Fibroblast of lung (primary cell): ENCODE measurements around the gene DLEU7. TPM values are rescaled to one million over a fixed set of nuclear protein-coding genes. Genes with fewer than 3 reads are reported as not detected.
A peak's percentile ranks its signal among the peaks of the same experiment; 100 is the strongest.

Source experiments
- DNase-seq, 2 donors: peaks; one replicate each; pipeline versions ENCODE4 v3.0.0 to v3.0.0-alpha.2; 2010; ENCODE audit warnings: low read depth in 2 of 2
- H2AFZ ChIP-seq: 2 replicates; pipeline ENCODE4 v1.5.1; 2012; ENCODE audit warnings: low read length, control low read depth, inconsistent platforms
- H3K27ac ChIP-seq: 2 replicates; pipeline ENCODE4 v1.5.1; 2011; ENCODE audit warnings: low read length, control low read depth; ENCODE audit not compliant: insufficient read depth
- H3K27me3 ChIP-seq: 2 replicates; pipeline ENCODE4 v1.5.1; 2011; ENCODE audit warnings: mild to moderate bottlenecking, low read length; ENCODE audit not compliant: control insufficient read depth, insufficient read depth
- H3K36me3 ChIP-seq: 2 replicates; pipeline ENCODE4 v1.5.1; 2011; ENCODE audit warnings: low read length; ENCODE audit not compliant: control insufficient read depth, insufficient read depth
- H3K4me1 ChIP-seq: 2 replicates; pipeline ENCODE4 v1.5.1; 2011; ENCODE audit warnings: low read length; ENCODE audit not compliant: control insufficient read depth, insufficient read depth; ENCODE audit errors: extremely low read depth
- H3K4me2 ChIP-seq: 2 replicates; pipeline ENCODE4 v1.5.1; 2011; ENCODE audit warnings: low read length, control low read depth; ENCODE audit not compliant: insufficient read depth; ENCODE audit errors: extremely low read depth
- H3K4me3 ChIP-seq, 4 experiments: fragments of 200-600 bp in 1 of 4; sonication (generic) in 1 of 4; replicated peaks in 1 of 4; 2 replicates each; pipeline ENCODE4 v1.5.1; 2011 to 2016; ENCODE audit warnings: low read length in 4 of 4, low read depth in 3 of 4, mild to moderate bottlenecking in 3 of 4, control low read depth in 2 of 4, inconsistent platforms in 1 of 4, mixed read lengths in 1 of 4; ENCODE audit not compliant: insufficient read depth in 1 of 4; ENCODE audit errors: control extremely low read depth in 1 of 4
- H3K79me2 ChIP-seq: 2 replicates; pipeline ENCODE4 v1.5.1; 2012; ENCODE audit warnings: mild to moderate bottlenecking, low read length, inconsistent platforms; ENCODE audit not compliant: control insufficient read depth, insufficient read depth
- H3K9ac ChIP-seq: 2 replicates; pipeline ENCODE4 v1.5.1; 2011; ENCODE audit warnings: mild to moderate bottlenecking, low read length, control low read depth; ENCODE audit not compliant: insufficient read depth
- H3K9me3 ChIP-seq: 2 replicates; pipeline ENCODE4 v1.5.1; 2012; ENCODE audit warnings: low read depth, low read length; ENCODE audit not compliant: control insufficient read depth, insufficient read depth
- H4K20me1 ChIP-seq: 2 replicates; pipeline ENCODE4 v1.5.1; 2011; ENCODE audit warnings: low read length; ENCODE audit not compliant: control insufficient read depth, insufficient read depth; ENCODE audit errors: extremely low read depth
- EZH2 ChIP-seq: IDR thresholded peaks from 2 replicates; pipeline ENCODE4 v1.5.1; 2012; ENCODE audit warnings: low read length, control low read depth, mild to moderate bottlenecking; ENCODE audit errors: missing control alignments
- polyA plus RNA-seq, 2 donors: library from polyadenylated mRNA; depleted of rRNA in 1 of 2; stranded (reverse) in 1 of 2; unstranded in 1 of 2; fragments of >200 nt; gene quantifications; 2 replicates each; pipeline ENCODE4 v1.2.1, GENCODE V29; 2011 to 2012; ENCODE audit warnings: missing spikeins in 1 of 2
- total RNA-seq: library from RNA; depleted of rRNA; stranded (reverse); fragments of >200 nt; gene quantifications from 2 replicates; pipeline ENCODE4 v1.2.1, GENCODE V29; 2014
- TF ChIP-seq, protein P1 (sequence below), 2 donors: IDR thresholded peaks in 1 of 2; conservative IDR thresholded peaks in 1 of 2; 1 replicate in 1 of 2; 2 replicates in 1 of 2; pipeline ENCODE4 v1.5.1; 2011 to 2012; ENCODE audit warnings: low read length in 2 of 2, control low read depth in 1 of 2, inconsistent platforms in 1 of 2, low read depth in 1 of 2, mild to moderate bottlenecking in 1 of 2

Gene DLEU7
- total and polyA plus RNA-seq, 2 donors (not counting 1 experiment from before 2014, with no cell fraction given): not detected

DNA sequence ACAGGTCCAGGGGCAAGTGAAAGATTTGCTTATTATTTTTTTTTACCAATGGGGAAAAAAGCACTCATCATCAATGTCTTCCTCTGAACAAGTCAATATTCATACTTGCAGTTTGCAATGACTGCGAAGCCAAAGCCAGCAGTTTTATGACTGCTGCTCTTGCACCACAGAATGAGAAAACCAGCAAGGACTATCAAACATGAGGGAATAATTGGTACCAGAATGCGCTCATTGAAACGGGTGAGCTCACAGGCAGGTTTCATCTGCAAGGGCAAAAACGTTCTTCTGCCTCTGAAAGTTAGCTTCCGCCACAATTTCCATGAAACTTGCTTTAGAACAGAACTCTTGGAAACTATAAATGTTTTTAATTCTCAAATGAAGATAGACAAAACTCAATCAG lies 5.5 kb downstream of the DLEU7 start:
- DNase-seq: no peak
- Histone ChIP-seq H3K27me3 (peaks cover 3% of the 10 kb centered on the region), H3K9ac (no peak overlapping the region), H3K4me2 (no peak overlapping the region), H3K9me3 (no peaks in the 10 kb centered on the region), H3K79me2 (no peaks in the 10 kb centered on the region), H3K4me3 (no peak overlapping the region), H3K27ac (no peak overlapping the region), H3K36me3 (no peaks in the 10 kb centered on the region), H4K20me1 (no peaks in the 10 kb centered on the region), H2AFZ (no peak overlapping the region), H3K4me1 (no peaks in the 10 kb centered on the region)
- TF ChIP-seq, protein P1, sequence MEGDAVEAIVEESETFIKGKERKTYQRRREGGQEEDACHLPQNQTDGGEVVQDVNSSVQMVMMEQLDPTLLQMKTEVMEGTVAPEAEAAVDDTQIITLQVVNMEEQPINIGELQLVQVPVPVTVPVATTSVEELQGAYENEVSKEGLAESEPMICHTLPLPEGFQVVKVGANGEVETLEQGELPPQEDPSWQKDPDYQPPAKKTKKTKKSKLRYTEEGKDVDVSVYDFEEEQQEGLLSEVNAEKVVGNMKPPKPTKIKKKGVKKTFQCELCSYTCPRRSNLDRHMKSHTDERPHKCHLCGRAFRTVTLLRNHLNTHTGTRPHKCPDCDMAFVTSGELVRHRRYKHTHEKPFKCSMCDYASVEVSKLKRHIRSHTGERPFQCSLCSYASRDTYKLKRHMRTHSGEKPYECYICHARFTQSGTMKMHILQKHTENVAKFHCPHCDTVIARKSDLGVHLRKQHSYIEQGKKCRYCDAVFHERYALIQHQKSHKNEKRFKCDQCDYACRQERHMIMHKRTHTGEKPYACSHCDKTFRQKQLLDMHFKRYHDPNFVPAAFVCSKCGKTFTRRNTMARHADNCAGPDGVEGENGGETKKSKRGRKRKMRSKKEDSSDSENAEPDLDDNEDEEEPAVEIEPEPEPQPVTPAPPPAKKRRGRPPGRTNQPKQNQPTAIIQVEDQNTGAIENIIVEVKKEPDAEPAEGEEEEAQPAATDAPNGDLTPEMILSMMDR (conservative IDR thresholded peaks at IDR 0.05 in 1 of 2, IDR thresholded peaks at IDR 0.05 in 1 of 2; ENCODE audit: low read depth in 1 of 2, low read length in 2 of 2): no peak
- TF ChIP-seq EZH2: no peak

DNA sequence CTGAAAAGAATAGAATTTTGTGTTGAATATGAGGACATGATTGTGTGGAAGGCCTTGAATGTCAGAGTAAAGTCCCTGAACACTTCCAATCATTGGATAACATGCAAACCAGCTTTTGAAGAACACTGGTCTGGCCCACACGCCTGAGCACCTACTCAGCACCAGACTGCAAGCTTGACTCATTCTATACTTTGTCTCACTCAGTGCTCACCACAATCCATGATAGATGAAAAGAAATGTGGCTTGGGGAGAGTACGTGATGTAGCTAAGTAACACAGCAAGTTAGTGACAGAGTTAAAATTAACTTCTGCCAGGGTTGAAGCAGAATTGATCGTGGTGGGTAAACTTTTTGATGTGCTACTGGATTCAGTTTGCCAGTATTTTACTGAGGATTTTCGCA lies 12.0 kb downstream of the DLEU7 start:
- H3K9me3 ChIP-seq: no peaks in the 10 kb centered on the region
- peak in 1 of 2 donors; percentile 50 for DNase-seq
- H3K27me3 ChIP-seq: peaks cover 3% of the 10 kb centered on the region
- no peak overlapping the region for H3K4me2 ChIP-seq
- H3K4me3 ChIP-seq: no peak overlapping the region
- H3K9ac ChIP-seq: no peak overlapping the region
- TF ChIP-seq EZH2: no peak
- TF ChIP-seq, protein P1 (conservative IDR thresholded peaks at IDR 0.05 in 1 of 2, IDR thresholded peaks at IDR 0.05 in 1 of 2; ENCODE audit: low read depth in 1 of 2, low read length in 2 of 2): no peak
- H3K79me2 ChIP-seq: no peaks in the 10 kb centered on the region
- no peak overlapping the region for H2AFZ ChIP-seq
- no peaks in the 10 kb centered on the region for H3K36me3 ChIP-seq
- H4K20me1 ChIP-seq: no peaks in the 10 kb centered on the region
- H3K4me1 ChIP-seq: no peaks in the 10 kb centered on the region
- H3K27ac ChIP-seq: no peak overlapping the region

DNA sequence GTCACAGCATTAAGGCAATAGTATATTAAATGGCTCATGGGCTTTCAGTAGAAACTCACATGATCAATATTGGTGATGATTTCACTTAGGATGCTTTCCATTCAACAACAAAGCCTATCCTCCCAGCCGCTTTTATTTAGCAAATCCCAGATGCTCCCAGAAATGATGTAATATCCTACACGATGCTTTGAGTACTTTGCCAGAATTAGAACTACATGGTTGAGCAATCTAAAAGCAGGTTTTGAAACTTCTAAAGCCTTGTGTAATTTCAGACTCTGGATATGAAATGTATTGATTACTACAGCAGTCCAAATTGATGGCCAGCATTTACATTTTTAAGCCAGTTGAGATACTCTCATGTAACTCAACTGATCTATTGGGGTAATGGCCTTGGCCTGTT lies 13.6 kb downstream of the DLEU7 start:
- Histone ChIP-seq H3K9ac (no peak overlapping the region), H3K79me2 (no peaks in the 10 kb centered on the region), H3K4me3 (no peak overlapping the region), H3K27ac (no peak overlapping the region), H2AFZ (no peak overlapping the region), H3K27me3 (peaks cover 3% of the 10 kb centered on the region), H3K4me2 (no peak overlapping the region), H3K36me3 (no peaks in the 10 kb centered on the region), H4K20me1 (no peaks in the 10 kb centered on the region), H3K9me3 (no peaks in the 10 kb centered on the region), H3K4me1 (no peaks in the 10 kb centered on the region)
- peak in 1 of 2 donors; percentile 75 for DNase-seq
- no peak for TF ChIP-seq EZH2
- TF ChIP-seq, protein P1 (conservative IDR thresholded peaks at IDR 0.05 in 1 of 2, IDR thresholded peaks at IDR 0.05 in 1 of 2; ENCODE audit: low read depth in 1 of 2, low read length in 2 of 2): no peak
